Measurements from ENCODE around the gene RALGPS1.

- no peak for TF ChIP-seq ZNF624 (tag by site-specific recombination; IDR thresholded peaks at IDR 0.05)
- TF ChIP-seq CTCF (tag by site-specific recombination; IDR thresholded peaks at IDR 0.05): no peak
- TF ChIP-seq ZNF211 (tag by site-specific recombination; IDR thresholded peaks at IDR 0.05; ENCODE audit: low read depth): no peak
- TF ChIP-seq YY1 (tag by site-specific recombination; IDR thresholded peaks at IDR 0.05): no peak
- no peak for TF ChIP-seq ZBTB1 (tag by site-specific recombination; IDR thresholded peaks at IDR 0.05)
- TF ChIP-seq PRDM10 (tag by site-specific recombination; IDR thresholded peaks at IDR 0.05): no peak
- no peak for TF ChIP-seq ZNF654 (tag by site-specific recombination; IDR thresholded peaks at IDR 0.05; ENCODE audit: low read depth)
- no peak for TF ChIP-seq ZNF274 (IDR thresholded peaks at IDR 0.05; ENCODE audit: low read length)
- TF ChIP-seq ZNF274 (tag by site-specific recombination; IDR thresholded peaks at IDR 0.05; ENCODE audit: borderline replicate concordance): no peak
Observed at GRCh38 chr9:127132375-127132774, 217.8 kb downstream of the RALGPS1 start.
